NCI-H1105 treated with DMSO at 0.1 percent for 48 hours (cell line): ENCODE results near the gene PTPRN2.

Experiments used
- DNase-seq: peaks from one replicate; lab custom pipeline; 2025; lab: John Stamatoyannopoulos, UW

The PTPRN2 gene

DNA sequence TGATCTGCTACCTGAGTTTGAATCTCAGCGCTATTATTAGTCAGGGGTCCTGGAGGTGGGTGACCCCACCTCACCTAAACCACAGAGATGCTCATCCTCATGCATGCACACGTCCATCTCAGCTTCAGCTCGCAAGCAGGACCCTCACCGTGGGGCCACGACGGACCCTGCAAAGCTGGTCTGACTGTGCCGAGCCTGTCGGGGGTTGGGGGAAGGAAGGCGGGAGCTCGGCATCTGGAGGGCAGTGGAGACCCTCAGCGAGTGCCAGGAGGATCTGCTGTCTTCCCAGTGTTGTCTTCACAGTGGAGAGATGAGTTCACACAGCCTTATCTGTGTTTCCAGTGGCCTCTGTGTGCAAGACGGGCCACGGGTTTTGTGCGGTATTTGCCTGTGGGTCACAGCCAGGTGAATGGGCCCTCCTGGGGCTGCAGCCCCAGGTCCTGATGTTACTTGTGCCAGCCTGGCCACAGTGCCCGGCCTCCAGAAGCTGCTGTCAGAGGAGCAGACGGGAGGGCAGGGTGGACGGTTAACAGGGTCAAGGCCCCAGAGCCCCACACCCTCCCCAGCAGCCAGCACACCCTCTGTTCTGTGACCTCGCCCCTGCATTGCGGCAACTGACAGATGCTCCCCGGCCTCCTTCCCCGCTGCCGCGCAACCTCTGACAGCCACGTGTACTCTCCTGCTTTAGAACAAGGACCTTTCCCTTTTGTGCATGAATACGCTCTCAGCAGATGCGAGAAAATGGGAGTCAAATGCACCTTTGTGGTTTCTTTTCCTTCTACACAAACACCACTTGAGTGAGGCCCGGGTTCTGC lies 722.1 kb downstream of the PTPRN2 start:
- no peak for DNase-seq

DNA sequence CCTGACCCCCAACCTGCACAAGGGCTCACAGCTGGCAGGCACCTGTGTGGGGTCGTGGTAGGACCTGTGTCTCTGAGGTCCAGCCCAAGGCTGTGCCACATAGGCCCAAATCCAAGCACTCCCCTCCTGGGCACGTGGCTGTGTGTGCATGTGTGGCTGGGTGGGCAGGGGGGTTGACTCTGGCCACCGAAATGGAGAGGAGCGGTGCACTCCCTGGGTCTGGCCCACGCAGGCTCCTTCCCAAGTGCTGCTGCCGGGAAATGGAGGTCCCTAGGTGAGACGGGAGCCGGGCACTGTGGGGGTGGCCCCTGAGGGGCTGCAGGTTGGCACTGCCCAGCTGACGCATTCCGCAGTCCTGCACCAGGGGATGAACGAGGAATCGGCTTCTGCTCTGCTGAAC lies 722.7 kb downstream of the PTPRN2 start:
- no peak for DNase-seq

DNA sequence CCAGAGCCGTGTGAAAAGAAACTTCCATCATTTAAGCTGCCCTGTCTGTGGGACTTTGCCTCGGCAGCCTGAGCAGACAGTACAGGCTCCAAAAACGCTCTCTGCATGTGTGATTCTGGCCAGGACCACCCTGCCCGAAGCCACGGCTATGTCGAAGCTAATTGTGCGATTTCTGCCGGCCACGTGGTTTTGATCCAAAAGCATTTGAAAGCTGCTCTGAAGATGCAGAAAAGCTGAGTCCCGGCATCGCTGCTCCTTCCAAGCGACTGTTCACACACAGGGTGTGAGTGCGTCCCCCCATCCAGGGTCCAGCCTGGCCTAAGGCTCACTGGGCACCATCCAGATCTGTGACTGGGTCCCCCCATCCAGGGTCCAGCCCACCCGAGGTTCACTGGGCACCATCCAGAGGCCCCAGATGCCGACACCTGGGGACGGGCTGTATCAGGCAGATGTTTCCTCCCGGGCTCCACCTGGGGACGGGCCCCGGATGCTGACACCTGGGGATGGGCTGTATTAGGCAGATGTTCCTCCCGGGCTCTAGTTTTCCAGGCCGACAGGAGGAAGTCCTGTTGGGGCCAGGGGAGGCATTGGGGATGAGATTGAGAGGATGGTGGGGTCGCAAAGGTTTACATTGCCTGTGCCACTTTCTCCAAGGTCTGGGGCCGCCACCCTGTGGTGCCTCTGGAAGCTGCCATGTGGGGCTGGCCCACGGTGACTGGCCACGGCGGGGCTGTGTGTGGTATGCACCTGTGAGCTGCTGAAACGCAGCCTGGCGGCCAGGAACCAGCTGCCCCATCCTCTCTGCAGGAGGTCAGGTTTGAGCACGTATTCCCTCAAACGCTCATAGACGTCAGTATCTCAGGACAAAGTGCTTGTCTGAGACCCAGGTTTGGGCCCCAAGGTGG lies 723.5 kb downstream of the PTPRN2 start:
- no peak for DNase-seq

DNA sequence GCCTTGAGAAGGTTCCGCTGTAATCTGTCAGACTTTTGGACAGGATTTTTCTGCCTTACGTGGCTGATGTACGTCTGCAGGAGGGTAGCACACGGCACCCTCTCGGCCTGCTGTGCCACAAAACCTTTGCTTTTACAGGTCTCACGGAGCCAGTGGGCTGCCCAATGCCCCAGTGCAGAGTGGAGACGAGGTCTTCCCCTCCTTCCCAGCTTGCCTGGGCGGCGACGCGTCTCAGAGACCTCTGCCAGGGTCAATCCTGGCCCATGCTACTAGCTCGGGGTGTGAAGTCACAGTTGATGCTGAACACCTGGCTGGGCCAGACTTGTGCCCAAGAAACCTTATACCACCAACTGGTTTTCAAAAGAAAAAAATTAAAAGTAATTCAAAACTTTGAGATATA lies 724.4 kb downstream of the PTPRN2 start:
- no peak for DNase-seq

DNA sequence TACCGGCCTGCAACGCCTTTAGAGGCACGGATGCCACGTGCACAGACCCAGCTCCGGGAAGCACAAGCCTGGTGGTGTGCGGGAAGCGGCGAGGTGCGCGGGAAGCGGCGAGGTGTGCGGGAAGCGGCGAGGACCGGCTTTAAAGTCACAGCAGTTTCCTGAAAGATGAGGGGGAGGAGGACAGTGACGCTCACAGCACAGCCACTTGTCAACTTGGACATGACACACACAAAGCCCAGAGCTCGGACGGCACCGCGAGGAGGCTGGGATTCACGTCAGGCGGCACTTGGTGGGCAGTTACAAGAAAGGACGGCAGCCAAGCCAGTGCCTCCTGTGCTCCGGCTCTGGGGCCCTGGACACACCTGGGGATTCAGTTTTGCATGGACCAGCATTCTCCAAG lies 724.9 kb downstream of the PTPRN2 start:
- DNase-seq: no peak

DNA sequence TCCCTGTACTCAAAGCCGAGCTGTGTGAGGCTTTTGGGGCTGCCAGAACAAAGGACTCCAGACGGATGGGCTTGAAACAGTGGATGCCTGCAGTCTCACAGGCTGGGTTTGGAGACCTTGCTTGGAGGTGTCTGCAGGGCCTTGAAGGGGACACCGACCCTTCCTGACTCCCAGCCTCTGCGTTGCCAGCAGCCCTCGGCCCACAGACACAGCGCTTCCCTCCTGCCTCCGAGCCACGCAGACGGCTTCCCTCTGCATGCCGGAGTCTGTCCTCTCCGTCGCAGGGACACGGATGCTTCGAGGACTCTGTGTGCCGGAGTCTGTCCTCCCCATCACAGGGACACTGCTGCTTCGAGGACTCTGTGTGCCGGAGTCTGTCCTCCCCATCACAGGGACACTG lies 726.1 kb downstream of the PTPRN2 start:
- no peak for DNase-seq

DNA sequence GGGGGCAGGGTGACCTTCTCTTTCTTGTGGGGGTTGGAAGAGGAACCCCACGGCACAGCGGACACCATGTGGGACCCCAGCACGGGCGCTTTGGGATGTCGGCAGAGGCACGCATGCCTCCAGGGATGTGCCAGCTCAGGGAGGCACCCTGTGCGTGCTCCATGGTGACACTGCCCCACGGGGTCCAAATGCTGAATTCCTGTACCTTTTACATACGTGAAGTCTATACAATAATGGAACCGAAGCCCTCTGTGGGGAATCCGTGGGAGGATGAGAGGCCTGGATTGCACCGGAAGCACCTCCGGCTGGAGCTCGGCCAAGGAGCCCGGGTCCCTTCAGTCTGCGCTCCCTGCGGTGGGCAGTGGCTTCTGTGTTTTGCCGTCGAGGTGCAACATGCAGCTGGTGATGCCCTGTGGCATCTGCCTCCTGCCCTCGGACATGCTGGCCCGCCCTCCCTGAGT lies 726.6 kb downstream of the PTPRN2 start:
- DNase-seq: no peak

DNA sequence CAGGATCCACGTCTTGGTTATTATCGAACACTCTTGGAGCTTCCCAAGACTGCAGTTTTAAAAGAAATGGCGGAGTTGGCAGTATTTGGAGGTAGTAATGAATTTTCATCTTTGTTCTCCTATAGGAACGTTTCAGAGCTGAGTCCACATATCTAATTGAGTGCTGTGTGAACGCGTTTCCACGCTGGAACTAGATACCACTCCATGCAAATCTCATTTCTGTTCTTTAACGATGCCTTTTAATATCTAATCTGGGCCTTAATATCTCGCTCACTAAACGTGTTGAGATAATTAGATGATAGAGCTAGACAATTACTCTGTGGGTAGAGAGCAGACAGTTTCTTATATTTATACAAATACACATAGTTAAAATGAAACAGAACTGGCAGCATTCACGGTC lies 727.2 kb downstream of the PTPRN2 start:
- DNase-seq: no peak

DNA sequence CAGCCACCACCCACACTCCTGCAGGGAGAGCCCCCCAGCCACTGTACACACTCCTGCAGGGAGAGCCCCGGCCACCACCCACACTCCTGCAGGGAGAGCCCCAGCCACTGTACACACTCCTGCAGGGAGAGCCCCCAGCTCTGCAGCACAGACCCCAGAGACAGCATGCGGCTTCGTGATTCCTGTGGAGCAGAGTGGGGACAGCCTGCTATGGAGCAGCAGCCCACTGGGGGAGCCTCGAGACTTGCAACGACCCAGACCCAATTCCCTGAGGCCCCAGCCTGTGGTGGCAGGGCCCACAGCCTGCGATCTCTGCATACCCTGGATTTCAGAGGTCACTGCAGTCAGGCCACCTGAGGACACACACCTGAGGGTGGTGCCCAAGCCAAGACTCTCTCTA lies 727.7 kb downstream of the PTPRN2 start:
- DNase-seq: no peak

DNA sequence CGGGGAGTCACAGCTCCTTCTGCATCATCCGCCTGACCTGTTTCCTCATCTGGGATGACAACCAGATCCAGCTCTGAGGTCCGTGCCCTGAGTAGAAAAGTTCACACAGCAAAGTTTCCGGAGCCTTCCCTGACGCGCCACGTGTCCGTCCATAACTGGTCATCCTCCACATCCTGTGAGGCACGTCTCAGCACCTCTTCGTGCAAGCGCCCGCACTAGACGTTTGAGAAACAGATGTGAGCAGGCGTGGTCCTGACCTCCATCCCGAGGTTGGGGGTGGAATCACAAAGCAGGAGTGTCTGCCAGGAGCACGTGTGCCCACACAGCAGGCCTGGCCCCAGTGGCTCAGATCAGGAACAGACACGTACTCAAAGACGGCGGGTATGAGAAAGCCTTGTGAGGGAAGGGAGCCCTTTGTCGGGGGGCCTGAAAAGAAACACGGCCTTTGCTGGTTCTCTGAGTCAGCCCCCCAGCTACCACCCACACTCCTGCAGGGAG lies 730.0 kb downstream of the PTPRN2 start:
- DNase-seq: no peak

DNA sequence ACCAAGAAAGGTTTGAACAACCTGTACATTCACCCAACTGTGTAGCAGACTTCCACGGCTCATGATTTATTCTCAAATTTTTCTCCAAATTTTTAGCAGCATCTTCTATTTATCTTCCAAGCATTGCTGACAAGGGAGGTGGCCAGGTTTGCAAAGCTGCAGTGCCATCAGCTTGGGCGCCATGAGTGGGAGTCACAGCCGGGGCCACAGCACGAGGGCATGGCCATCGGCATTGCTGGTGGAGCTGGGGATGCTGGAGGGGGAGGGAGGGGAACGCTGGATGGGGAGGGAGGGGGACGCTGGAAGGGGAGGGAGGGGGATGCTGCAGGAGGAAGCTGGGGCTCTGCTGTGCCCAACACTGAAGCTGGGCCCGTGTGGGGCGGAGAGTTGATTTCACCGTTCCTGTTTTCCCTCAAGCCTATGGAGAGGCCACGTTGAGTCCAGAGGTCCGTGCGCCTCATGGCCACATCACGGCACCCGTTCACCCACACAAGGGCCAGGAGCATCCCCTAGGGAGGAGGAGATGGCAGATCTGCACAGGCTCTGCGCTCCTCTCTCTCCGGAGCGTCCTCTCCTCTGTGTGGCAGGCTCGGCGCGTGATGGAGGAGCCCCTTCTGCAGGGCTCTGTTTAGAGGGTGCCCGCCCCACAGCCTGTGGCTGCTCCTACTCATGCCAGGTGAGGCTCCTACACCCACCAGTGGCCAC lies 730.6 kb downstream of the PTPRN2 start:
- DNase-seq: no peak

DNA sequence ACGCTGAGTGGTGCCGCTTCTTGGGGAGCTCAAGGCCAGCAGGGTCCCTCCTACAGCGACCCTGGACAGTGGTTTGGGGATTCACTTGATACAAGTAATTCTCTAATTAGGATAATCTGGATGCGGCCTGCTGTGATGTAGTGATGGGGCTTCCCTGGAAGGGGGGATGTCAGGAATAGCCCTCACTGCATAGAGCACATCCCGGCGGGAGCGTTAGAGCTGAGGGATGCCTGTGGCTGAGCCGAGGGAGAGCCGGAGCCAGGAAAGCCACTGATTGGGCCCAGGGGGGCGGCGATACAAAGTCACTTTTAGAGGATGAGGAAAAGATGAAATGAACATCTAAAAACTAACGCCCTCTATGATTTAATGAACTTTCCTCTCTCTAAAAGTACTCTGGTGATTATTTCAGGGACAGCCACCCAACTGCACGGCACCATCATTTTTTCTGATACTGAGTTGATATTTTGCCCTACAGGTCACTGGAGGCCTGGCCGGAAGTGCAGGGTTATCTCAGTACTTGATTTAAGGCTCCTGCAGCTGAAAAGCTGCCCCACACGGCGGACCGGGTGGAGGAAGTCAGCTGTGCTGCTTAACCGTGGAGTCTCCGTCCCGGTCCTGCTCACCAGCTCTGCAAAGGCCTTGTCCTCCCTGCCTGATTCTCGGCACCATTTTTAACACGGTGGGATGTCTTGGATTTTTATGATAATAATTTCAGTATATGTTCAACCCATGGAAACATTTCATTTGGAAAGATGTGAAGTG lies 732.0 kb downstream of the PTPRN2 start:
- no peak for DNase-seq

DNA sequence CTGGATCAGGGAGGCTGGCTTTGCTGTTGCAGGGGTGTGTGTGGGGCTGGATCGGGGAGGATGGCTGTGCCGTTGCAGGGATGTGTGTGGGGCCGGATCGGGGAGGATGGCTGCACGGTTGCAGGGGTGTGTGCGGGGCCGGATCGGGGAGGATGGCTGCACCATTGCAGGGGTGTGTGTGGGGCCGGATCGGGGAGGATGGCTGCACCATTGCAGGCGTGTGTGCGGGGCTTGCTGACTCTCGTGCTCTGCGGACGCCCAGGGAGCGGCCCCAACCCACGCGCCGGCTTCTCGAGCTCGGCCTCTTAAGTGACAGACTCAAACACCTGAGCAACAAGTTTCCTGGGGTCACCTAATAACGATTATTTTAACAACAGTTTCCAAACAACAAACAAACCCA lies 732.6 kb downstream of the PTPRN2 start:
- no peak for DNase-seq

DNA sequence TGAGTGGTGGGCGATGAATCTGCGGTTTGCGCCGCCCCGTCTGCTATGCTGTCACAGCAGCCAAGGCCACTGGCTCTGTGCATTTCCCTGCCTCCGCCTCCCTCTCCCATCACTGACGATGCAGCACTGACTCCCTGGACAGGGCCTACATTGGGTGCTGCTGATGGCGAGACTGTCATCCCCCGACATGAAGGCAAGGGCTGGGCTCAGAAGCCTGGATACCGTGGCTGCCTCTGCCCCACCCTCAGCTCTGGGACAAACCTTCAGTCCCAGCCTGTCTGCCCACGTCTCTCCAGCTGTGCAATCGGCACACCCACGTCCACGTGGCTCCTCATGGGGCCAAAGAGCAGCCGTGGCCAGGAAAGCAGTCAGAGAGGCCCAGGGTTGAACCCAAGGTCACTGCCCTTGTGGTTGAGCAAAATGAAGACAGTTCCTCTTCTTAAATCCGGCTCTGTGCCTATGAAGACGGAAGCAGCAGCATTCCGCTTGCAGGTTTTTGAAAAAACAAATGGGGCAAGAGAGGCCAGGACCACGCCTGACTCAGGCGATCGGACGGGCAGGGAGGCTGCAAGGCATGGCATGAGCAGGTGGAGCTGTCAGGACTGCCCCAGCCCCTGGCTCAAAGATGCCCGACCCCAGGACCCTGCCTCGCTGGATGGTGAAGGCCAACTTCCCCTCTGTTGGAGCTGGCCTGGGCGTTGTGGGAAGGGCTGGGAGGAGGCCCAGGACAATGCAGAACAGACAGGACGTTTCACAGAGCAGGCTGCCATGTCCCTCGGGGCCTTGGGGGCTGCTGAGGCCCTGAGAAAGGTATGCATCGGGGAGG lies 733.3 kb downstream of the PTPRN2 start:
- no peak for DNase-seq

DNA sequence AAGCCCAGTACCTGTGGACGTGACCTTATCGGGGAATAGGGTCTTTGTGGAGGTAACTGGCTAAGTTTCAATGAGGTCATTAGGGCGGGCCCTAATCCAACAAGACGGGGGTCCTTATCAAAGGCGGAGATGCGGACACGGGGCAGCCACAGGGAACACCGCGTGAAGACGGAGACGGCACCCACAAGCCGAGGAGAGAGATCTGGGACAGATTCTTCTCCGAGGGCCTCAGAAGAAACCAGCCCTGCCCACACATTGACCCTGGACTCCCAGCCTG lies 733.9 kb downstream of the PTPRN2 start:
- no peak for DNase-seq

DNA sequence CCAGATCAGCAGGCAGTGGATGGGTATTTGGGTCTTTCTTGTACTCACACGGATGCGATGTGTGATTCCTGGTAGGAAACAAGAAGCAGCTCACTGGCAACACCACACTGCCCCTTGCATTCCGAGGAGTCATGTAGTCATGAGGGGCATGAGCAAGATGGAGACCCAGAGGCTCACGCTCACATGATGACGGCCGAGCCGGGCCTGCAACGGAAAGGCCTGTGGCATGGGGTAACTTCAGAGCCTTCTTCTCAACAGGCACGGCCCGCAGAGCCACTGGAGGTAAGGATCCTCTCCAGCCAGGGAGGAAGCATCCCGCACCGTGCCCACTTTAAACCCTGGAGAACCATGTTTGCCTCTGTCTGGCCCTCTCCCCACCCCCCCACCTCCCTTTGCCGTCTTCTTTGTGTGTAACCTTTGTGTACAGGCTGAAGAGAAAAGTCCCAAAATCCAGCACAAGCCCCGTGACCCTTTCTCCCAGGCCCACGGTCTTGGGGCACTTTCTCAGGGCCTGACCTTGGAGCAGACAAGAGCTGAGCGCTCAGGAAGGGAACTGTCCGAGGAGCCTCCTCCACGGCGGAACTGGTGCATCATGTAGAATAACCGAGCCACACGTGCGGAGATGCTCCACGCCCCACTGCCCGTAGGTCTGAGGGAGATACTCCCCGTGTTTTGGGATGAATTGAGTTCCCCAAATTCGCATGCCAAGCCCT lies 734.4 kb downstream of the PTPRN2 start:
- no peak for DNase-seq

DNA sequence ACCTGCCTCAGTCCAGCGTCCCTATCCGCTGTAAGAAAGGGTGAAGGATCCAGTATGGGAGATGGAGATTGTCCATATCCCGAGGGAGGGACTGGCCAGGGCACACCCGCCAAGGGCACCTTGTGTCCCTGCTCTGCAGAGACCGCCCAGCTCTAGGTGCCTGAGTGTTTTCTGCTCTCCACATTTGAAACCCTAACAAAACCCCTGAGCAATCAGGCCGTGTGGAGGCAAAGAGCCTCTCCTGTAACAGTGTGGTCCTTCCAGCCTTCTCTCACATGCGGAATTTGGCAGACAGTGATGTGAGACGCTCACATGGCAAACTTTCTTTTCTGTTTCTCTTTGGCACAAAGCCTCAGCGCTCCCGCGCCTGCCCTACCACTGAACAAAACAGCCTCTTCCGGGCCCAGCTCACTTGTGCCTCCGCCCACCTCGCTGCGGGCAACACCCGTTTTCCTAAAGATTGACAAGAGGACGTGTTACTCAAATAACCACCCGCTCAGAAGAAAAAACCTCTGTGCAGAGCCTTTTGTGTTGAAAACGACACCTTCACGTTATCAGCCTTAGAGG lies 736.0 kb downstream of the PTPRN2 start:
- peak; percentile 39 for DNase-seq

DNA sequence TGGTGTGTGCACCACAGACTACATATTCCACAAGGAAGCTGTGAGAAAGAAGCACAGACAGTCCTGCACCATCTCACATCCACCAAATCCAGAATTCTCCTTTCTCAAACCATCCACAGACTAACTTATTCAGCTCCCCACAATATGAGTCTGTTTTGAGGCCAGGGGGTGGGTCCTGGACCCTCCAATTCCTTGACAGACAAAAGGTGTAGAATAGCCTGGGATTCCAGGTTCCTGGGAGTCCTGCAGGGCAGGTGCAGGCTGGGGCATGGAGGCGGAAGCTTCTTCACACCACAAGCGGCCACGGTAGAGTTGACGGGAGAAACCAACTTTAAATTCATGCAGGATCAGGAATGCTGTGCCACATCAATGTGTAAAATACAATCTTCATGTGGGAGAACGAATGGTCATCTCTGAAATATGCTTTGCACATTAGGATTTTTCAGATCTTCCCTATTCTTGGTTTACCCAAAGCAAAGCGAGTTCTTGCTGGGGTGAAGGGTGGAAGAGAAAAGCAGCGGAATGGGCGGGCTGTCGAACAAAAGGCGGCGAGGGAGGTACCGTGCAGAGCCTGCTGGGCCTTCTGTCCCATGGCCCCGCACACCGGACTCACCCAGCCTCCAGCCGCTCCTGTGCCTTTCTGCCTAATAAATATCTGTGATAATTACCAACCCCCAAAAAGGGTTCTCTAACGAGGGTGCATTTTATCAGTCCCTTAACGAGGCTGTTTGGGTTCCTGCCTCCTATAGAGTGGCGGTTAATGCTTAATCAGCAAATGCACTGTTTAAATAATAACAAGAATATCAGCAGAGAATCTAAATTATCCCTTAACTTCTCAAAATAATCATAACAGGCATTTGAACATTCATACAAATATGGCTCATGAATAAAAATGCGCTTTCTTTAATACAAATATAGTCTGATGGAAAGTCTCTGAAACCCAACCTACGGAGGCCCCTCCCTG lies 736.9 kb downstream of the PTPRN2 start:
- no peak for DNase-seq

DNA sequence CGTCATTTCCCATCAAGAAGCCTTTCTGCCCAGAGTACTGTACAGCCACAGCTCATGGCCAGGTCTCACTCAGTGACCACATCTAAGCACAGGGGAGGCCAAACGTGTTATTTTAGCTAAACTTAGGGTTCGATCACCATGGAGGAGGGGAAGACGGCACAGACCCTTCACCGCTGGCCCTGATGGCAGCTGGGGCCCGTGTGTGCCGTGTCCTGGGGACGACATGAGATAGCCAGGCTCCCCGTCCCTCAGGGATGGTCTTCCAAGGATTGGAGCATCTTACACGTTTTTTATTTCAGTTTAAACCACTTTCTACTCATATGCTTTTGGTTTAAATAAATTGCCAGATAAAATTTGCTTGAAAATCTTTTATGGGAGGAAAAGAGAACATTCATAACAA lies 737.9 kb downstream of the PTPRN2 start:
- DNase-seq: no peak
